Panc1 (cell line): Measurements from ENCODE around the gene MMP21. TPM values are rescaled to one million over a fixed set of nuclear protein-coding genes. Genes with fewer than 3 reads are reported as not detected.

Experiments used
- ATAC-seq: fragments of 200-7000 bp; cut with Tn5 transposase; 2 replicates; pipeline ENCODE4 v1.9.1; 2020; ENCODE audit warnings: mild to moderate bottlenecking, moderate library complexity
- BruUV-seq: library from RNA; stranded (reverse); fragments of 400-500 nt; replicated peaks from 2 replicates; lab custom pipeline; 2021; lab: Mats Ljungman, UMichigan
- CTCF ChIA-PET: fragments of 300-600 bp; sonication (Branson Sonifier 250); formaldehyde crosslinking; loops from one replicate; lab custom pipeline; 2022; ENCODE audit warnings: antibody characterized with exemption; lab: Charles Lee
- POLR2A ChIA-PET: fragments of 300-600 bp; sonication (Branson Sonifier 250); formaldehyde crosslinking; loops from one replicate; lab custom pipeline; 2022; ENCODE audit warnings: antibody characterized with exemption; lab: Charles Lee
- DNase-seq: peaks from one replicate; pipeline ENCODE4 v3.0.0-alpha.2; 2010; ENCODE audit warnings: low read depth, low spot score
- H3K27ac ChIP-seq: 2 replicates; pipeline ENCODE4 v1.5.1; 2011; ENCODE audit warnings: mild to moderate bottlenecking, low read length, inconsistent platforms
- H3K27me3 ChIP-seq: fragments of 200-500 bp; sonication (Bioruptor generic); 2 replicates; pipeline ENCODE4 v1.6.0; 2014; ENCODE audit warnings: low read length, inconsistent platforms; ENCODE audit not compliant: control insufficient read depth, insufficient read depth
- H3K36me3 ChIP-seq: fragments of 200-500 bp; sonication (Bioruptor generic); 2 replicates; pipeline ENCODE4 v1.5.1; 2014; ENCODE audit warnings: inconsistent platforms, mild to moderate bottlenecking, low read length, moderate library complexity; ENCODE audit not compliant: control insufficient read depth, insufficient read depth
- H3K4me1 ChIP-seq: 2 replicates; pipeline ENCODE4 v1.5.1; 2011; ENCODE audit warnings: inconsistent platforms, mild to moderate bottlenecking, low read length, moderate library complexity; ENCODE audit not compliant: control insufficient read depth, insufficient read depth
- H3K4me3 ChIP-seq, 2 experiments: 2 replicates each; pipeline ENCODE4 v1.5.1; 2011 to 2012; ENCODE audit warnings: low read depth in 2 of 2, low read length in 2 of 2, mild to moderate bottlenecking in 2 of 2, inconsistent platforms in 1 of 2, moderate library complexity in 1 of 2
- H3K9me3 ChIP-seq: fragments of 200-500 bp; sonication (Bioruptor generic); 2 replicates; pipeline ENCODE4 v1.5.1; 2014; ENCODE audit warnings: low read depth, mild to moderate bottlenecking, inconsistent platforms, low read length, moderate library complexity; ENCODE audit not compliant: control insufficient read depth, insufficient read depth
- CTCF ChIP-seq: fragments of 450-650 bp; IDR thresholded peaks from 2 replicates; pipeline ENCODE4 v1.5.1; 2017; ENCODE audit warnings: mild to moderate bottlenecking
- POLR2AphosphoS5 ChIP-seq: IDR thresholded peaks from 2 replicates; pipeline ENCODE4 v1.6.1; 2012; ENCODE audit warnings: mild to moderate bottlenecking, low read depth, low read length, moderate library complexity
- REST ChIP-seq, 2 experiments: IDR thresholded peaks; 2 replicates each; pipeline ENCODE4 v1.6.1; 2011 to 2012; ENCODE audit warnings: low read depth in 2 of 2, control low read depth in 1 of 2, low read length in 1 of 2, mild to moderate bottlenecking in 1 of 2, moderate library complexity in 1 of 2; ENCODE audit not compliant: insufficient read depth in 1 of 2
- SIN3A ChIP-seq: IDR thresholded peaks from 2 replicates; pipeline ENCODE4 v1.6.1; 2012; ENCODE audit warnings: low read depth, mild to moderate bottlenecking, low read length, moderate library complexity, borderline replicate concordance; ENCODE audit not compliant: insufficient read depth
- TCF7L2 ChIP-seq: IDR thresholded peaks from 2 replicates; pipeline ENCODE4 v1.6.1; 2011; ENCODE audit warnings: mild to moderate bottlenecking, low read depth, low read length, inconsistent platforms
- in situ Hi-C: cut with HindIII; loops from 2 replicates; pipeline ENCODE4 v1.10.0; 2016; ENCODE audit warnings: low sequenced_read_pairs, low pct_unique_long_range_greater_than_20kb
- intact Hi-C: fragments of 100-400 bp; cut with micrococcal nuclease; formaldehyde crosslinking; loops from one replicate; pipeline ENCODE4 v1.10.0; 2022; ENCODE audit not compliant: unreplicated experiment
- total RNA-seq: library from RNA; stranded (reverse); gene quantifications from one replicate; pipeline ENCODE4 v1.2.1, GENCODE V29; 2021; ENCODE audit not compliant: unreplicated experiment

The MMP21 gene
- total RNA-seq, 1 experiment from 2014 or later, result not detected

GRCh38 chr10:125781374-125781773 is 5.8 kb upstream of the MMP21 start:
- Histone ChIP-seq H3K4me1 (no peaks in the 10 kb centered on the region), H3K36me3 (no peaks in the 10 kb centered on the region), H3K27ac (no peak overlapping the region), H3K27me3 (no peaks in the 10 kb centered on the region), H3K9me3 (no peaks in the 10 kb centered on the region), H3K4me3 (no peak overlapping the region)
- BruUV-seq, result no TSS peak
- ChIA-PET POLR2A (no interaction called here), CTCF (no interaction called here)
- TF ChIP-seq TCF7L2 (no peak), POLR2AphosphoS5 (no peak), CTCF (no peak)
- in situ Hi-C loops, result no loop called here
- ATAC-seq (no peak), DNase-seq (no peak)
- intact Hi-C loops, result no loop called here

GRCh38 chr10:125779403-125780327 is 4.0 kb upstream of the MMP21 start:
- no peaks in the 10 kb centered on the region for H3K4me1 ChIP-seq
- ChIA-PET CTCF (no interaction called here), POLR2A (no interaction called here)
- no peaks in the 10 kb centered on the region for H3K9me3 ChIP-seq
- no TSS peak for BruUV-seq
- H3K27ac ChIP-seq, result no peak overlapping the region
- TF ChIP-seq CTCF (no peak), TCF7L2 (no peak), SIN3A (no peak), POLR2AphosphoS5 (no peak), REST (IDR thresholded peaks at IDR 0.05; ENCODE audit: insufficient read depth in 1 of 2, low read depth in 2 of 2, low read length in 1 of 2) (no peak)
- in situ Hi-C loops, result no loop called here
- intact Hi-C loops, result no loop called here
- DNase-seq (no peak), ATAC-seq (no peak)
- no peaks in the 10 kb centered on the region for H3K36me3 ChIP-seq
- H3K4me3 ChIP-seq, result no peak overlapping the region
- H3K27me3 ChIP-seq, result no peaks in the 10 kb centered on the region
